Measurements from ENCODE around the gene PLAAT2. TPM values are rescaled to one million over a fixed set of nuclear protein-coding genes. Genes with fewer than 3 reads are reported as not detected.
A peak's percentile ranks its signal among the peaks of the same experiment; 100 is the strongest.
"Not testable (repeated sequence)": the region's sequence is repeated elsewhere in the genome, so short reads cannot be mapped to it uniquely, and the experiment has no call there.

PLAAT2 gene
- total RNA-seq, 1 donor from 2014 or later, result 0.29 TPM

GRCh38 chr11:63592975-63593395 lies 29.8 kb upstream of the PLAAT2 start:
- TF ChIP-seq CTCF (conservative IDR thresholded peaks at IDR 0.05; ENCODE audit: low read depth, low read length), result peak; percentile 75
- H3K4me3 ChIP-seq (ENCODE audit: low read depth, low read length), result no peak overlapping the region
- no peak for DNase-seq (ENCODE audit: low read depth)

GRCh38 chr11:63590024-63590788 lies 27.0 kb upstream of the PLAAT2 start:
- no peak overlapping the region for H3K4me3 ChIP-seq (ENCODE audit: low read depth, low read length)

GRCh38 chr11:63589000-63589399 lies 25.8 kb upstream of the PLAAT2 start:
- TF ChIP-seq CTCF (conservative IDR thresholded peaks at IDR 0.05; ENCODE audit: low read depth, low read length), result no peak
- DNase-seq (ENCODE audit: low read depth), result no peak
- no peak overlapping the region for H3K4me3 ChIP-seq (ENCODE audit: low read depth, low read length)

More at GRCh38 chr11:63590024-63590788, 27.0 kb upstream of the PLAAT2 start:
- DNase-seq (ENCODE audit: low read depth), result no peak
- no peak for TF ChIP-seq CTCF (conservative IDR thresholded peaks at IDR 0.05; ENCODE audit: low read depth, low read length)

GRCh38 chr11:63586451-63587166 lies 23.4 kb upstream of the PLAAT2 start:
- DNase-seq (ENCODE audit: low read depth), result no peak
- no peak for TF ChIP-seq CTCF (conservative IDR thresholded peaks at IDR 0.05; ENCODE audit: low read depth, low read length)
- H3K4me3 ChIP-seq (ENCODE audit: low read depth, low read length), result no peak overlapping the region

GRCh38 chr11:63583357-63583677 lies 20.1 kb upstream of the PLAAT2 start:
- TF ChIP-seq CTCF (conservative IDR thresholded peaks at IDR 0.05; ENCODE audit: low read depth, low read length), result no peak
- no peak overlapping the region for H3K4me3 ChIP-seq (ENCODE audit: low read depth, low read length)
- DNase-seq (ENCODE audit: low read depth), result no peak

- not testable (repeated sequence) for H3K4me3 ChIP-seq (ENCODE audit: low read depth, low read length); DNase-seq (ENCODE audit: low read depth)
Measured at GRCh38 chr11:63581224-63581623, 18.0 kb upstream of the PLAAT2 start.

GRCh38 chr11:63578882-63579281 lies 15.7 kb upstream of the PLAAT2 start:
- DNase-seq (ENCODE audit: low read depth); H3K4me3 ChIP-seq (ENCODE audit: low read depth, low read length): not testable (repeated sequence)

Measured in epithelial cell of proximal tubule (primary cell).